GM19193 (cell line): ENCODE results near the gene KLHL25.

Source experiments
- POLR2A ChIP-seq: IDR thresholded peaks from 4 replicates; pipeline ENCODE4 v1.6.1; 2011; ENCODE audit not compliant: insufficient read depth, insufficient read length; ENCODE audit errors: extremely low read depth

Gene KLHL25

GRCh38 chr15:85725564-85725963, 69.2 kb downstream of the KLHL25 start:
- no peak for TF ChIP-seq POLR2A

GRCh38 chr15:85725019-85725418, 69.7 kb downstream of the KLHL25 start:
- TF ChIP-seq POLR2A = no peak

GRCh38 chr15:85723960-85724945, 70.5 kb downstream of the KLHL25 start:
- no peak for TF ChIP-seq POLR2A

GRCh38 chr15:85722374-85723152, 72.2 kb downstream of the KLHL25 start:
- no peak for TF ChIP-seq POLR2A

- TF ChIP-seq POLR2A = no peak
Measured at GRCh38 chr15:85718981-85719380, 75.7 kb downstream of the KLHL25 start.

- TF ChIP-seq POLR2A = no peak
Measured at GRCh38 chr15:85718271-85718971, 76.3 kb downstream of the KLHL25 start.

GRCh38 chr15:85717212-85717611, 77.5 kb downstream of the KLHL25 start:
- TF ChIP-seq POLR2A = no peak

- no peak for TF ChIP-seq POLR2A
Measured at GRCh38 chr15:85716261-85716660, 78.5 kb downstream of the KLHL25 start.

- TF ChIP-seq POLR2A = no peak
Measured at GRCh38 chr15:85711580-85712192, 83.0 kb downstream of the KLHL25 start.

GRCh38 chr15:85710340-85710842, 84.3 kb downstream of the KLHL25 start:
- TF ChIP-seq POLR2A = peak; percentile 59
